GM12864 (cell line): ENCODE results near the gene TBL2.

Experiments used
- DNase-seq: peaks from one replicate; pipeline ENCODE4 v3.0.0-alpha.2; 2011; ENCODE audit warnings: low read depth
- H3K4me3 ChIP-seq: 2 replicates; pipeline ENCODE4 v1.5.1; 2011; ENCODE audit warnings: mild to moderate bottlenecking, low read depth, low read length, control low read depth
- CTCF ChIP-seq: IDR thresholded peaks from 2 replicates; pipeline ENCODE4 v1.5.1; 2011; ENCODE audit warnings: low read depth, mild to moderate bottlenecking, moderate library complexity, low read length, control low read depth, inconsistent platforms; ENCODE audit errors: missing control alignments

Gene TBL2

DNA sequence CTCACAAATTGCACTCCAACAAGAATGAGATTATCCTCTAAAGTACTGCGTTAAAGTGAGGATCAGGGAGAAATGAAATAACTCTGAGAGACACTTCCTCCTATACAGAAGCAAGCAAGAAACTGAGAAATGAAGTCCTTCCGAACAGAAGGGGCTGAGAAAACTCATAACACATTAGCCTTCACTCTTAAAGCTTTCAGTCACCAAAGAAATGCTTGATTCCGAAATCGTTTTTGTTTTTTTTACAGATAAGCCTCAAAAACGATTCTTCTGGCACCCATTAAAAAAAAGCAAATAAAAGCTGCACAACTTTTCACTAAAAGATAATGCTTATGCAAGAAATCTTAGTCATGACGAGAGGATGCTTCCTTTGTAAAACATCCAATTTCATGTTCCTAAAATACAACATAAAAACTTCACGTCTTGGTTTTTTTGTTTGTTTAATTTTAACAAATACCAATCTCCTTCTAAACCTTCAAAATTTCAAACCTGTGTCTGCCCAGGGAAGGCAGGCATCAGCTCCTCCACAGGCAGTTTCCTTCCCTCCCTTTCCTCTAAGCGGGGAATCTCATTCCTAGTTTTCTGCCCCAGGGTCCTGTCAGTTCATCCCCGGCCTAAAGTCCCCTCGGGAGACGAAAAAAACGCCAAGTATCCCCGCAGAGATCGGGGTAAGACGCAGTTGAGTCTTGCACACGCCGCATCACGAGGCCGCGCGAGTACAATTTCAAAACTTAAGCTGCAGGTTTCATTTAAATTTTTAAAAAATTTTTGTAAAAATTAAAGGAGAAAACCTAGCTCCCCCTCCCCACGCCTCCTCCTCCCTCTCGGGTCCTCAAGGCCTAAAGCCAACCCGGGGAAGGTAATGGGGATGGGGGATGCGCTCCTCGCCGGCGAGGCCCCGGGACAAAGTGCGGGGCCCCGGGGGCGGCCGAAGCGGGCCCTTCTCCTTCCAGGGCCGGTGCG is 57.4 kb downstream of the TBL2 start:
- H3K4me3 ChIP-seq: peak overlapping the region; percentile 55
- no peak for TF ChIP-seq CTCF
- no peak for DNase-seq

GRCh38 chr7:73519867-73520672 is 58.3 kb downstream of the TBL2 start:
- peak overlapping the region; percentile 55 for H3K4me3 ChIP-seq
- no peak for TF ChIP-seq CTCF
- DNase-seq: no peak

DNA sequence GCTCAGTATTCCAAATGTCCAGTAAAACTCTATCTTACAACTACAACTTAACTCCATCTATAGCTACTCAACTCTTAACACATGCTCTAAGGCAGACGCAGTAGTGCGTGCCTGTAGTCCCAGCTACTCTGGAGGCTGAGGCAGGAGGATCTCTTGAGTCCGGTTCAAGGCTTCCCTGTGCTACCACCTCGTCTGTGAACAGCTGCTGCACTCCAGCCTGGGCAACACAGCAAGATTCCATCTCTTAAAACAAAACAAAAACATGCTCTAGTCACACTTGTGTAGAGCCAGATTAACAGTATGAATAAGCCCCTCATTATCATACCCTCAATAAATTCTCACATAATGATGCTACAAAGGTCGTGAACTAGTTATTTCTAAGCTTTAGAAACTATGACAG is 59.9 kb downstream of the TBL2 start:
- DNase-seq: no peak
- no peak for TF ChIP-seq CTCF
- no peak overlapping the region for H3K4me3 ChIP-seq
